Upper lobe of left lung (tissue), 4 donors: ENCODE measurements around the gene SLC26A8.

Experiments
- CTCF ChIP-seq, 6 experiments: fragments of 450-650 bp in 4 of 6; fragments of 200-600 bp in 2 of 6; sonication (generic) in 2 of 6; IDR thresholded peaks; one replicate each; pipeline ENCODE4 v1.5.1; 2016 to 2019; ENCODE audit warnings: antibody characterized with exemption in 6 of 6
- POLR2A ChIP-seq, 4 donors: fragments of 450-650 bp; IDR thresholded peaks; one replicate each; pipeline ENCODE4 v1.5.1; 2016 to 2017; ENCODE audit warnings: antibody characterized with exemption in 4 of 4, mild to moderate bottlenecking in 2 of 4

GRCh38 chr6:36066817-36067216 is 42.4 kb upstream of the SLC26A8 start:
- no peak for TF ChIP-seq POLR2A (IDR thresholded peaks at IDR 0.05)
- TF ChIP-seq CTCF (IDR thresholded peaks at IDR 0.05), result no peak
